H1 (cell line): ENCODE results near the gene PLPP2. TPM values are rescaled to one million over a fixed set of nuclear protein-coding genes. Genes with fewer than 3 reads are reported as not detected.
A peak's percentile ranks its signal among the peaks of the same experiment; 100 is the strongest.

Experiments
- CTCF ChIA-PET: fragments of 300-600 bp; sonication (Branson Sonifier 250); formaldehyde crosslinking; loops from one replicate; lab custom pipeline; 2021; ENCODE audit not compliant: partially characterized antibody; lab: Charles Lee
- POLR2A ChIA-PET: fragments of 300-600 bp; sonication (Branson Sonifier 250); formaldehyde crosslinking; loops from one replicate; lab custom pipeline; 2021; ENCODE audit warnings: inconsistent platforms; ENCODE audit not compliant: partially characterized antibody; lab: Charles Lee
- DNase-seq, 2 experiments: peaks; one replicate each; pipeline versions ENCODE4 v3.0.0 to v3.0.0-alpha.2; 2010 to 2022; ENCODE audit warnings: low spot score in 2 of 2, low read depth in 1 of 2, mixed read lengths in 1 of 2
- FAIRE-seq: peaks from 2 replicates; lab custom pipeline; 2011; peaks lifted over from hg19 to GRCh38; lab: Jason Lieb, UNC
- H2AFZ ChIP-seq: 2 replicates; pipeline ENCODE4 v1.8.1; 2012; ENCODE audit warnings: low read length, inconsistent platforms
- H2AK5ac ChIP-seq: 2 replicates; pipeline ENCODE4 v1.6.1; 2013; ENCODE audit warnings: low read depth, low read length
- H2BK120ac ChIP-seq: replicated peaks from 2 replicates; pipeline ENCODE3; 2013; ENCODE audit warnings: low read depth, low read length, inconsistent platforms
- H2BK12ac ChIP-seq: 2 replicates; pipeline ENCODE4 v1.6.1; 2013; ENCODE audit warnings: low read depth, low read length
- H2BK15ac ChIP-seq: 2 replicates; pipeline ENCODE4 v1.6.1; 2013; ENCODE audit warnings: low read length
- H2BK20ac ChIP-seq: 2 replicates; pipeline ENCODE4 v1.6.1; 2013; ENCODE audit warnings: low read length
- H2BK5ac ChIP-seq: 2 replicates; pipeline ENCODE4 v1.6.1; 2013; ENCODE audit warnings: low read depth, low read length
- H3K14ac ChIP-seq: 2 replicates; pipeline ENCODE4 v1.6.1; 2013; ENCODE audit warnings: inconsistent platforms; ENCODE audit not compliant: insufficient read length
- H3K18ac ChIP-seq: 2 replicates; pipeline ENCODE4 v1.6.1; 2013; ENCODE audit warnings: low read length; ENCODE audit errors: extremely low read depth
- H3K23ac ChIP-seq: 2 replicates; pipeline ENCODE4 v1.6.1; 2013; ENCODE audit warnings: inconsistent platforms; ENCODE audit not compliant: insufficient read length
- H3K23me2 ChIP-seq: 2 replicates; pipeline ENCODE4 v1.6.1; 2013; ENCODE audit warnings: low read depth, low read length
- H3K27ac ChIP-seq: 2 replicates; pipeline ENCODE4 v1.6.1; 2011; ENCODE audit warnings: low read depth, low read length, inconsistent platforms
- H3K27me3 ChIP-seq, 4 experiments: replicated peaks in 1 of 4; 1 replicate in 1 of 4; 2 replicates in 3 of 4; pipeline versions ENCODE4 v1.6.1 to v1.8.1; 2011 to 2013; ENCODE audit warnings: low read length in 3 of 4, mild to moderate bottlenecking in 3 of 4, inconsistent platforms in 2 of 4, mixed read lengths in 2 of 4, moderate library complexity in 1 of 4; ENCODE audit not compliant: control insufficient read depth in 3 of 4, insufficient read depth in 3 of 4; ENCODE audit errors: extremely low read depth in 1 of 4
- H3K36me3 ChIP-seq, 4 experiments: 2 replicates each; pipeline versions ENCODE4 v1.6.1 to v1.8.1; 2011 to 2013; ENCODE audit warnings: mild to moderate bottlenecking in 4 of 4, low read length in 3 of 4, moderate library complexity in 2 of 4, control low read depth in 1 of 4, inconsistent platforms in 1 of 4; ENCODE audit not compliant: insufficient read depth in 4 of 4, control insufficient read depth in 2 of 4
- H3K4ac ChIP-seq: replicated peaks from 2 replicates; pipeline ENCODE3; 2013; ENCODE audit warnings: low read length, low read depth, mixed read lengths, inconsistent platforms; ENCODE audit not compliant: insufficient read length
- H3K4me1 ChIP-seq, 4 experiments: replicated peaks in 1 of 4; 1 replicate in 1 of 4; 2 replicates in 3 of 4; pipeline versions ENCODE4 v1.6.1 to v1.8.1; 2011 to 2013; ENCODE audit warnings: low read length in 3 of 4, inconsistent platforms in 2 of 4, mixed read lengths in 1 of 4; ENCODE audit not compliant: insufficient read depth in 4 of 4, control insufficient read depth in 3 of 4
- H3K4me2 ChIP-seq, 2 experiments: 2 replicates each; pipeline versions ENCODE4 v1.6.1 to v1.8.1; 2011 to 2013; ENCODE audit warnings: low read depth in 2 of 2, low read length in 2 of 2, control low read depth in 1 of 2, inconsistent platforms in 1 of 2, mild to moderate bottlenecking in 1 of 2; ENCODE audit not compliant: insufficient read depth in 1 of 2
- H3K4me3 ChIP-seq, 4 experiments: fragments of 200-600, 300-600 bp in 1 of 4; sonication (generic), shearing (Covaris generic), sonication (Bioruptor Twin) in 1 of 4; 2 replicates each; pipeline versions ENCODE4 v1.5.1 to v1.8.1; 2011 to 2016; ENCODE audit warnings: low read length in 4 of 4, low read depth in 3 of 4, control low read depth in 2 of 4, inconsistent platforms in 2 of 4, mild to moderate bottlenecking in 2 of 4, mixed read lengths in 1 of 4, moderate library complexity in 1 of 4; ENCODE audit not compliant: insufficient read depth in 2 of 4; ENCODE audit errors: extremely low read depth in 1 of 4
- H3K56ac ChIP-seq: replicated peaks from 2 replicates; pipeline ENCODE3; 2013; ENCODE audit warnings: low read depth, mild to moderate bottlenecking, mixed read lengths, low read length, inconsistent platforms; ENCODE audit not compliant: insufficient read length
- H3K79me1 ChIP-seq: 2 replicates; pipeline ENCODE4 v1.6.1; 2013; ENCODE audit warnings: low read depth, low read length, control low read depth
- H3K79me2 ChIP-seq, 2 experiments: 2 replicates each; pipeline versions ENCODE4 v1.6.1 to v1.8.1; 2012 to 2013; ENCODE audit warnings: low read length in 2 of 2, mild to moderate bottlenecking in 2 of 2, inconsistent platforms in 1 of 2; ENCODE audit not compliant: insufficient read depth in 2 of 2, control insufficient read depth in 1 of 2
- H3K9ac ChIP-seq, 4 experiments: replicated peaks in 1 of 4; 1 replicate in 1 of 4; 2 replicates in 3 of 4; pipeline versions ENCODE4 v1.6.1 to v1.8.1; 2011 to 2013; ENCODE audit warnings: low read depth in 3 of 4, low read length in 3 of 4, control low read depth in 2 of 4, mild to moderate bottlenecking in 2 of 4, moderate library complexity in 2 of 4, inconsistent platforms in 1 of 4; ENCODE audit errors: extremely low read depth in 1 of 4
- H3K9me3 ChIP-seq, 2 experiments: 2 replicates each; pipeline versions ENCODE4 v1.6.1 to v1.8.1; 2012 to 2013; ENCODE audit warnings: mild to moderate bottlenecking in 2 of 2, moderate library complexity in 2 of 2, control low read depth in 1 of 2, inconsistent platforms in 1 of 2, low read depth in 1 of 2, low read length in 1 of 2, mixed read lengths in 1 of 2; ENCODE audit not compliant: insufficient read depth in 2 of 2
- H4K20me1 ChIP-seq, 2 experiments: replicated peaks in 1 of 2; 2 replicates each; pipeline versions ENCODE3 to v1.8.1; 2011 to 2013; ENCODE audit warnings: inconsistent platforms in 2 of 2, low read length in 2 of 2, mild to moderate bottlenecking in 1 of 2; ENCODE audit not compliant: insufficient read depth in 2 of 2, control insufficient read depth in 1 of 2
- H4K5ac ChIP-seq: 2 replicates; pipeline ENCODE4 v1.6.1; 2013; ENCODE audit warnings: low read length, low read depth, mixed read lengths, inconsistent platforms; ENCODE audit not compliant: insufficient read length
- H4K8ac ChIP-seq: 2 replicates; pipeline ENCODE4 v1.8.0; 2013; ENCODE audit warnings: mild to moderate bottlenecking, moderate library complexity, low read length, inconsistent platforms; ENCODE audit not compliant: insufficient read depth; ENCODE audit errors: extremely low read depth
- H4K91ac ChIP-seq: replicated peaks from 2 replicates; pipeline ENCODE3; 2013; ENCODE audit warnings: low read length, mixed read lengths, inconsistent platforms; ENCODE audit not compliant: insufficient read length
- E2F6 ChIP-seq: IDR thresholded peaks from 2 replicates; pipeline ENCODE4 v1.6.1; 2012; ENCODE audit warnings: inconsistent platforms
- POU5F1 ChIP-seq: IDR thresholded peaks from 2 replicates; pipeline ENCODE4 v1.6.1; 2011; ENCODE audit warnings: low read depth, mild to moderate bottlenecking, low read length, moderate library complexity
- TBP ChIP-seq: IDR thresholded peaks from 2 replicates; pipeline ENCODE4 v1.6.1; 2011; ENCODE audit warnings: low read depth, low read length, improper control_type of control experiment
- WGBS, 2 experiments: shearing (Covaris generic) in 1 of 2; methylation state at CpG; one replicate each; pipeline versions ENCODE4 v1.1.6 to v1.1.7; 2013 to 2015; ENCODE audit warnings: low lambda C conversion rate in 2 of 2, mixed read lengths in 2 of 2, inconsistent platforms in 1 of 2, low coverage in 1 of 2, missing lambda C conversion rate in 1 of 2; ENCODE audit not compliant: insufficient replicate concordance in 2 of 2, insufficient coverage in 1 of 2, insufficient read length in 1 of 2; ENCODE audit errors: extremely low coverage in 1 of 2, missing lambda C conversion rate in 1 of 2; 5-methylcytosine and 5-hydroxymethylcytosine counted together
- polyA plus RNA-seq, 7 experiments: library from polyadenylated mRNA; depleted of rRNA in 3 of 7; stranded (reverse) in 5 of 7; unstranded in 2 of 7; fragments of >200 nt in 5 of 7; fragments of 200-250 nt in 2 of 7; gene quantifications; 1 replicate in 5 of 7; 2 replicates in 1 of 7; 4 replicates in 1 of 7; pipeline versions ENCODE4 v1.2.1 to v1.2.3, GENCODE V29; 2011 to 2013; ENCODE audit warnings: missing spikeins in 2 of 7, mixed read lengths in 2 of 7
- total RNA-seq: library from RNA; stranded (reverse); fragmentation: NEBNext Ultra II Directional; extraction: Animal tissue kit (Norgen Biotek cat#: 25700); gene quantifications from 2 replicates; pipeline ENCODE4 v1.2.1, GENCODE V29; 2021

PLPP2 gene
- total and polyA plus RNA-seq, 2 of the 8 experiments (the other 6 are each of a cell fraction or from before 2014, with no cell fraction given): 101 to 195 TPM

GRCh38 chr19:295687-296370, 4.6 kb upstream of the PLPP2 start:
- FAIRE-seq: no peak
- CTCF ChIA-PET: interaction anchor here (0.8 to 2.5 kb wide), 12 partner anchors 10 to 202 kb away, joined by 3 to 9 read pairs (median 4); no protein-coding TSS in a partner anchor
- WGBS, 2 experiments: 71% methylated on average over 12 of the region's 13 CpGs; no CpG with 5 or more reads in 1 of the 2 experiments

More at GRCh38 chr19:295687-296370, 4.6 kb upstream of the PLPP2 start:
- TF ChIP-seq POU5F1 (no peak), E2F6 (no peak), TBP (no peak)
- Histone ChIP-seq H2BK5ac (no peak overlapping the region), H2AFZ (no peak overlapping the region), H3K79me2 (no peaks in the 10 kb centered on the region), H3K23ac (no peak overlapping the region), H3K4me1 (peaks cover 0 to 8% (median 7%) of the 10 kb centered on the region in 4 experiments; a peak in 6 of 7 replicates), H3K9me3 (peaks cover 0 to 13% of the 10 kb centered on the region in 2 experiments; a peak in 1 of 4 replicates), H2BK15ac (peak overlapping the region; percentile 92; the same call in 1 of the 2 replicates), H3K79me1 (no peaks in the 10 kb centered on the region), H2BK120ac (no peak overlapping the region), H4K8ac (no peak overlapping the region), H3K18ac (no peak overlapping the region), H2AK5ac (no peak overlapping the region), H4K5ac (no peak overlapping the region), H3K14ac (no peak overlapping the region), H3K4ac (no peak overlapping the region), H3K27me3 (peaks cover 0 to 16% (median 8%) of the 10 kb centered on the region in 4 experiments; a peak in 3 of 7 replicates), H2BK12ac (no peak overlapping the region), H3K23me2 (no peaks in the 10 kb centered on the region; the same call in 1 of the 2 replicates), H2BK20ac (no peak overlapping the region), H3K56ac (no peak overlapping the region), H3K4me3 (no peak overlapping the region), H4K91ac (no peak overlapping the region), H3K27ac (no peak overlapping the region), H3K9ac (no peak overlapping the region), H3K4me2 (no peak overlapping the region; a peak in 1 of 4 replicates), H4K20me1 (no peaks in the 10 kb centered on the region), H3K36me3 (no peaks in the 10 kb centered on the region)
- POLR2A ChIA-PET: interaction anchor here (1.1 to 5.6 kb wide), 7 partner anchors 10 to 46 kb away, joined by 3 to 38 read pairs (median 5); no protein-coding TSS in a partner anchor
- no peak for DNase-seq
